Measurements from ENCODE around the gene EXOC2.
"Not testable (repeated sequence)": the region's sequence is repeated elsewhere in the genome, so short reads cannot be mapped to it uniquely, and the experiment has no call there.

The EXOC2 gene

GRCh38 chr6:709471-710056 lies 16.6 kb upstream of the EXOC2 start:
- no peak for DNase-seq (ENCODE audit: low read depth in 3 of 3)

- DNase-seq (ENCODE audit: low read depth in 3 of 3), result no peak
Observed at GRCh38 chr6:708237-708598, 15.3 kb upstream of the EXOC2 start.

GRCh38 chr6:707576-708236 lies 14.8 kb upstream of the EXOC2 start:
- DNase-seq (ENCODE audit: low read depth in 3 of 3), result no peak

GRCh38 chr6:706819-707381 lies 14.0 kb upstream of the EXOC2 start:
- DNase-seq (ENCODE audit: low read depth in 3 of 3), result no peak

GRCh38 chr6:706146-706545 lies 13.2 kb upstream of the EXOC2 start:
- no peak for DNase-seq (ENCODE audit: low read depth in 3 of 3)

- DNase-seq (ENCODE audit: low read depth in 3 of 3), result no peak
Observed at GRCh38 chr6:705047-705446, 12.1 kb upstream of the EXOC2 start.

- no peak for DNase-seq (ENCODE audit: low read depth in 3 of 3)
Observed at GRCh38 chr6:704046-704445, 11.1 kb upstream of the EXOC2 start.

GRCh38 chr6:703552-703951 lies 10.6 kb upstream of the EXOC2 start:
- DNase-seq (ENCODE audit: low read depth in 3 of 3), result no peak

GRCh38 chr6:701700-702479 lies 9.0 kb upstream of the EXOC2 start:
- no peak for DNase-seq (ENCODE audit: low read depth in 3 of 3)

GRCh38 chr6:701215-701614 lies 8.3 kb upstream of the EXOC2 start:
- DNase-seq (ENCODE audit: low read depth in 3 of 3), result no peak

- DNase-seq (ENCODE audit: low read depth in 3 of 3), result no peak
Observed at GRCh38 chr6:700490-700889, 7.6 kb upstream of the EXOC2 start.

GRCh38 chr6:699319-699718 lies 6.4 kb upstream of the EXOC2 start:
- no peak for DNase-seq (ENCODE audit: low read depth in 3 of 3)

- DNase-seq (ENCODE audit: low read depth in 3 of 3), result not testable (repeated sequence)
Observed at GRCh38 chr6:694431-695126, 1.6 kb upstream of the EXOC2 start.

GRCh38 chr6:693723-694009 lies 727 bp upstream of the EXOC2 start:
- DNase-seq (ENCODE audit: low read depth in 3 of 3), result no peak

GRCh38 chr6:692356-692851 lies 535 bp downstream of the EXOC2 start:
- DNase-seq (ENCODE audit: low read depth in 3 of 3), result peak; percentile 51 to 71 (median 65)

- no peak for DNase-seq (ENCODE audit: low read depth in 3 of 3)
Observed at GRCh38 chr6:689223-689622, 3.7 kb downstream of the EXOC2 start.

GRCh38 chr6:686497-686896 lies 6.4 kb downstream of the EXOC2 start:
- DNase-seq (ENCODE audit: low read depth in 3 of 3), result no peak

- DNase-seq (ENCODE audit: low read depth in 3 of 3), result no peak
Observed at GRCh38 chr6:684831-685636, 7.9 kb downstream of the EXOC2 start.

GRCh38 chr6:683742-684440 lies 9.0 kb downstream of the EXOC2 start:
- no peak for DNase-seq (ENCODE audit: low read depth in 3 of 3)

GRCh38 chr6:680666-681340 lies 12.1 kb downstream of the EXOC2 start:
- DNase-seq (ENCODE audit: low read depth in 3 of 3), result no peak

Data from stimulated activated CD4-positive, alpha-beta T cell treated with anti-CD3 and anti-CD28 coated beads, TNF-alpha, amount 100 ng/mL, for 4 hours (primary cell).